HCT116 (cell line): ENCODE data around the gene FKBP7. TPM values are rescaled to one million over a fixed set of nuclear protein-coding genes. Genes with fewer than 3 reads are reported as not detected.

Experiments
- ATAC-seq: fragments of 200-7000 bp; cut with Tn5 transposase; 2 replicates; pipeline ENCODE4 v1.9.1; 2020; ENCODE audit warnings: mild to moderate bottlenecking, moderate library complexity
- BruUV-seq: library from RNA; stranded (reverse); fragments of 400-500 nt; replicated peaks from 2 replicates; lab custom pipeline; 2021; lab: Mats Ljungman, UMichigan
- CTCF ChIA-PET: fragments of 300-600 bp; sonication (Branson Sonifier 250); formaldehyde crosslinking; loops from one replicate; lab custom pipeline; 2021; ENCODE audit warnings: antibody characterized with exemption; lab: Charles Lee
- POLR2A ChIA-PET: fragments of 300-600, 350-600 bp; sonication (Branson Sonifier 250); formaldehyde crosslinking; loops from one replicate; lab custom pipeline; 2021; ENCODE audit warnings: antibody characterized with exemption; lab: Charles Lee
- RAD21 ChIA-PET, 2 experiments: fragments of 300-600 bp; sonication (Branson Sonifier 250); formaldehyde crosslinking; loops; one replicate each; lab custom pipeline; 2023; ENCODE audit warnings: low total read pairs in 2 of 2; ENCODE audit not compliant: uncharacterized antibody in 2 of 2, unreplicated experiment in 2 of 2, low non-redundant PET in 1 of 2; lab: Charles Lee
- DNase-seq: peaks from one replicate; pipeline ENCODE4 v3.0.0-alpha.2; 2010; ENCODE audit warnings: low read depth, low spot score
- H2AFZ ChIP-seq: fragments of 200-600 bp; shearing (Covaris generic), sonication (generic); 2 replicates; pipeline ENCODE4 v1.6.1; 2017; ENCODE audit warnings: low read depth, mixed run types, mixed read lengths, antibody characterized with exemption, low read length; ENCODE audit not compliant: poor library complexity, severe bottlenecking
- H3K27ac ChIP-seq: 2 replicates; pipeline ENCODE4 v1.5.1; 2012; ENCODE audit warnings: low read depth, low read length
- H3K27me3 ChIP-seq: fragments of 200-600 bp; sonication (generic); 2 replicates; pipeline ENCODE4 v1.6.1; 2016; ENCODE audit warnings: mixed run types, low read length, mixed read lengths; ENCODE audit not compliant: insufficient read depth
- H3K36me3 ChIP-seq, 2 experiments: fragments of 200-500 bp in 1 of 2; fragments of 200-600 bp in 1 of 2; sonication (Bioruptor generic) in 1 of 2; sonication (generic) in 1 of 2; 2 replicates each; pipeline versions ENCODE4 v1.5.1 to v1.6.1; 2014 to 2016; ENCODE audit warnings: low read length in 2 of 2, inconsistent platforms in 1 of 2, mixed read lengths in 1 of 2, mixed run types in 1 of 2; ENCODE audit not compliant: insufficient read depth in 2 of 2, control insufficient read depth in 1 of 2
- H3K4me1 ChIP-seq, 2 experiments: fragments of 200-600 bp in 1 of 2; sonication (generic) in 1 of 2; 2 replicates each; pipeline versions ENCODE4 v1.5.1 to v1.6.1; 2012 to 2017; ENCODE audit warnings: low read length in 2 of 2, inconsistent platforms in 1 of 2, mild to moderate bottlenecking in 1 of 2, mixed read lengths in 1 of 2, mixed run types in 1 of 2, moderate library complexity in 1 of 2; ENCODE audit not compliant: insufficient read depth in 2 of 2, control insufficient read depth in 1 of 2
- H3K4me2 ChIP-seq: fragments of 200-600 bp; sonication (generic); 2 replicates; pipeline ENCODE4 v1.6.1; 2017; ENCODE audit warnings: mixed run types, low read length, mixed read lengths
- H3K4me3 ChIP-seq, 2 experiments: fragments of 200-600 bp in 1 of 2; sonication (generic) in 1 of 2; replicated peaks in 1 of 2; 2 replicates each; pipeline ENCODE4 v1.5.1; 2011 to 2016; ENCODE audit warnings: low read length in 2 of 2, control low read depth in 1 of 2, low read depth in 1 of 2, mild to moderate bottlenecking in 1 of 2, mixed read lengths in 1 of 2, mixed run types in 1 of 2
- H3K79me2 ChIP-seq: fragments of 200-600 bp; sonication (generic); 2 replicates; pipeline ENCODE4 v1.6.1; 2017; ENCODE audit warnings: mild to moderate bottlenecking, mixed run types, low read length, moderate library complexity, mixed read lengths; ENCODE audit not compliant: insufficient read depth
- H3K9ac ChIP-seq: fragments of 200-600 bp; sonication (generic); 2 replicates; pipeline ENCODE4 v1.6.1; 2016; ENCODE audit warnings: low read length, mixed read lengths
- H3K9me2 ChIP-seq: fragments of 200-600 bp; sonication (generic), shearing (Covaris generic); 2 replicates; pipeline ENCODE4 v1.6.1; 2017; ENCODE audit warnings: mixed run types, mild to moderate bottlenecking, moderate library complexity; ENCODE audit not compliant: insufficient read depth
- H3K9me3 ChIP-seq, 2 experiments: fragments of 200-500 bp in 1 of 2; fragments of 200-600 bp in 1 of 2; sonication (Bioruptor generic) in 1 of 2; sonication (generic) in 1 of 2; 2 replicates each; pipeline ENCODE4 v1.6.1; 2014 to 2017; ENCODE audit warnings: low read length in 2 of 2, mixed read lengths in 2 of 2, inconsistent platforms in 1 of 2, low read depth in 1 of 2, mild to moderate bottlenecking in 1 of 2, mixed run types in 1 of 2, moderate library complexity in 1 of 2; ENCODE audit not compliant: control insufficient read depth in 1 of 2, insufficient read depth in 1 of 2
- H4K20me1 ChIP-seq: fragments of 200-600 bp; sonication (generic), shearing (Covaris generic); 2 replicates; pipeline ENCODE4 v1.6.1; 2017; ENCODE audit warnings: mixed run types, mild to moderate bottlenecking, moderate library complexity; ENCODE audit not compliant: insufficient read depth
- EZH2phosphoT487 ChIP-seq: fragments of 200-600 bp; IDR thresholded peaks from 2 replicates; pipeline ENCODE4 v1.6.1; 2018; ENCODE audit warnings: antibody characterized with exemption, borderline replicate concordance
- JUND ChIP-seq: IDR thresholded peaks from 2 replicates; pipeline ENCODE4 v1.6.1; 2012
- POLR2A ChIP-seq: IDR thresholded peaks from 2 replicates; pipeline ENCODE4 v1.7.0; 2011; ENCODE audit warnings: borderline replicate concordance; ENCODE audit not compliant: insufficient read depth, insufficient read length; ENCODE audit errors: extremely low read depth
- POLR2AphosphoS5 ChIP-seq: IDR thresholded peaks from 2 replicates; pipeline ENCODE4 v1.6.1; 2011; ENCODE audit warnings: mild to moderate bottlenecking, low read depth, low read length, moderate library complexity
- RAD21 ChIP-seq: IDR thresholded peaks from 2 replicates; pipeline ENCODE4 v1.6.1; 2012; ENCODE audit warnings: low read depth, mild to moderate bottlenecking
- TCF7L2 ChIP-seq: IDR thresholded peaks from 2 replicates; pipeline ENCODE4 v1.7.0; 2011; ENCODE audit warnings: borderline replicate concordance, inconsistent platforms; ENCODE audit not compliant: insufficient read depth, insufficient read length; ENCODE audit errors: extremely low read depth
- YY1 ChIP-seq: IDR thresholded peaks from 2 replicates; pipeline ENCODE4 v1.6.1; 2011; ENCODE audit warnings: low read length, low read depth, moderate library complexity, mild to moderate bottlenecking; ENCODE audit not compliant: insufficient replicate concordance; ENCODE audit errors: extremely low read depth
- ZFX ChIP-seq: fragments of 450-650 bp; IDR thresholded peaks from 2 replicates; pipeline ENCODE4 v1.6.1; 2017
- ZNF274 ChIP-seq: fragments of 200-500 bp; sonication (Bioruptor generic); IDR thresholded peaks from 2 replicates; pipeline ENCODE4 v1.6.1; 2014; ENCODE audit warnings: mild to moderate bottlenecking, low read depth, low read length, inconsistent platforms
- intact Hi-C: fragments of 100-400 bp; cut with micrococcal nuclease; formaldehyde crosslinking; loops from 2 replicates; pipeline ENCODE4 v1.10.0; 2022
- total RNA-seq: library from RNA; stranded (reverse); gene quantifications from one replicate; pipeline ENCODE4 v1.2.1, GENCODE V29; 2021; ENCODE audit not compliant: unreplicated experiment

The FKBP7 gene
- total RNA-seq, 1 experiment from 2014 or later = 4.5 TPM

DNA sequence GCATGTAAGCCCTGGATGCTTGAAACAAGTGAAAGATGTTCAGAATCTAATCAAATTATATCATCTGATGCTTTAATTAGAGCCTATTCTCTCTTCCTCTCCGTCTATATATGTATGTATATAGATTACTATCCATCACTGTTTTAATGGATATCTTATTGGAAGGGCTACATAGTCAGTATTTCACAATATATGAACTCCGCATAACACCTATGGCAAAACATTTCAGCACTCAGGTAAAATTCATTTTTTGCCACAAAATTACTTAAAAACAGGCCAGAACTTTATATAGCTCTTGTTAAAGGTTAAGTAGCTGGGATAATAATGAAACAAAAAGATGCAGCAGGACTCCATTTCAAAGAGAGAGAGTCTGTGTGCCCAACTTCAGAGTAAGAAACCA lies 26.1 kb downstream of the FKBP7 start:
- DNase-seq (no peak), ATAC-seq (no peak)
- Histone ChIP-seq H4K20me1 (0 out of 2 replicates have a peak, but pooled peaks cover 5% of the 10 kb centered on the region), H3K9me3 (no peaks in the 10 kb centered on the region), H3K4me3 (peak overlapping the region in 1 of 2 experiments; percentile 72; a peak in 2 of 4 replicates), H2AFZ (no peak overlapping the region), H3K9me2 (no peaks in the 10 kb centered on the region), H3K27ac (peak overlapping the region; percentile 86; the same call in 1 of the 2 replicates), H3K4me2 (peak overlapping the region; percentile 94), H3K79me2 (peaks cover 31% of the 10 kb centered on the region), H3K9ac (no peak overlapping the region), H3K27me3 (no peaks in the 10 kb centered on the region), H3K4me1 (peaks cover 12 to 20% of the 10 kb centered on the region in 2 experiments; a peak in 2 of 4 replicates), H3K36me3 (peaks cover 9 to 11% of the 10 kb centered on the region in 2 experiments; a peak in 3 of 4 replicates)
- CTCF ChIA-PET = no interaction called here
- POLR2A ChIA-PET = no interaction called here
- no peak for TF ChIP-seq ZFX
- no peak for TF ChIP-seq POLR2A
- TF ChIP-seq POLR2AphosphoS5 = no peak
- no peak for TF ChIP-seq RAD21
- no peak for TF ChIP-seq TCF7L2
- TF ChIP-seq YY1 = no peak
- TF ChIP-seq ZNF274 = no peak
- no peak for TF ChIP-seq EZH2phosphoT487
- no peak for TF ChIP-seq JUND
- intact Hi-C loops = no loop called here
- no TSS peak for BruUV-seq
- RAD21 ChIA-PET = no interaction called here
